A549 (cell line): ENCODE measurements around the gene CNTNAP2. TPM values are rescaled to one million over a fixed set of nuclear protein-coding genes. Genes with fewer than 3 reads are reported as not detected.

ENCODE experiments used
- ATAC-seq, 2 experiments: fragments of 200-7000 bp in 1 of 2; fragments of >200 bp in 1 of 2; cut with Nextera tagmentation in 1 of 2; cut with Tn5 transposase in 1 of 2; 3 replicates each; pipeline versions ENCODE4 v1.8.0 to v1.9.1; 2018 to 2020; ENCODE audit warnings: mild to moderate bottlenecking in 1 of 2, moderate library complexity in 1 of 2
- CTCF ChIA-PET: fragments of 300-600 bp; sonication (Branson Sonifier 250); formaldehyde crosslinking; extraction: SDS; loops from one replicate; lab custom pipeline; 2021; ENCODE audit warnings: antibody characterized with exemption, inconsistent platforms; lab: Yijun Ruan, JAX
- POLR2A ChIA-PET: fragments of 350-600 bp; formaldehyde crosslinking; extraction: SDS; loops from one replicate; lab custom pipeline; 2021; ENCODE audit warnings: antibody characterized with exemption, inconsistent platforms; lab: Yijun Ruan, JAX
- DNase-seq, 2 experiments: peaks; one replicate each; pipeline versions ENCODE4 v3.0.0 to v3.0.0-alpha.2; 2011 to 2016; ENCODE audit warnings: low read depth in 1 of 2, low spot score in 1 of 2
- FAIRE-seq: peaks from 2 replicates; lab custom pipeline; 2011; peaks lifted over from hg19 to GRCh38; lab: Jason Lieb, UNC
- H3K27ac ChIP-seq, 2 experiments: fragments of >200 bp; sonication (Bioruptor Twin); formaldehyde crosslinking; 3 replicates each; pipeline ENCODE4 v1.5.1; 2016 to 2017
- H3K4me1 ChIP-seq: fragments of >200 bp; sonication (Bioruptor Twin); formaldehyde crosslinking; 3 replicates; pipeline ENCODE4 v1.6.1; 2016
- H3K4me2 ChIP-seq: fragments of >200 bp; sonication (Bioruptor Twin); formaldehyde crosslinking; 3 replicates; pipeline ENCODE4 v1.6.1; 2016
- H3K4me3 ChIP-seq: fragments of >200 bp; sonication (Bioruptor Twin); formaldehyde crosslinking; 3 replicates; pipeline ENCODE4 v1.5.1; 2016
- H3K9me3 ChIP-seq: fragments of >200 bp; sonication (Bioruptor Twin); formaldehyde crosslinking; 3 replicates; pipeline ENCODE4 v1.6.1; 2016
- CEBPB ChIP-seq, 2 experiments: fragments of >200 bp in 1 of 2; sonication (Bioruptor Twin) in 1 of 2; formaldehyde crosslinking in 1 of 2; IDR thresholded peaks; 2 replicates each; pipeline ENCODE4 v1.6.1; 2012 to 2016
- CHD2 ChIP-seq: fragments of 150-350 bp; IDR thresholded peaks from 2 replicates; pipeline ENCODE4 v1.6.1; 2014; ENCODE audit warnings: low read length; ENCODE audit not compliant: partially characterized antibody
- E2F6 ChIP-seq: IDR thresholded peaks from 2 replicates; pipeline ENCODE4 v1.6.1; 2012; ENCODE audit warnings: low read depth, borderline replicate concordance
- EHMT2 ChIP-seq: fragments of 200-600 bp; sonication (generic); IDR thresholded peaks from 2 replicates; pipeline ENCODE4 v1.6.1; 2016; ENCODE audit warnings: antibody characterized with exemption, low read depth, mild to moderate bottlenecking, moderate library complexity
- ELK1 ChIP-seq: fragments of 150-350 bp; IDR thresholded peaks from 2 replicates; pipeline ENCODE4 v1.6.1; 2014; ENCODE audit warnings: low read depth, mild to moderate bottlenecking, low read length
- ESRRA ChIP-seq: fragments of 150-350 bp; IDR thresholded peaks from 2 replicates; pipeline ENCODE4 v1.6.1; 2014; ENCODE audit warnings: mild to moderate bottlenecking, low read length, borderline replicate concordance
- GATA3 ChIP-seq: IDR thresholded peaks from 2 replicates; pipeline ENCODE4 v1.6.1; 2012; ENCODE audit warnings: borderline replicate concordance
- HMGXB4 ChIP-seq: fragments of 250-450 bp; sonication (Bioruptor Pico); IDR thresholded peaks from 2 replicates; pipeline ENCODE4 v1.5.0; 2021; ENCODE audit warnings: mild to moderate bottlenecking, moderate library complexity, borderline replicate concordance
- HOXA7 ChIP-seq: fragments of 250-450 bp; sonication (Bioruptor Pico); IDR thresholded peaks from 2 replicates; pipeline ENCODE4 v1.5.0; 2020; ENCODE audit warnings: mild to moderate bottlenecking, moderate library complexity
- MAZ ChIP-seq: fragments of 150-350 bp; IDR thresholded peaks from 2 replicates; pipeline ENCODE4 v1.6.1; 2014; ENCODE audit warnings: antibody characterized with exemption, low read depth, low read length, borderline replicate concordance
- NFE2L2 ChIP-seq: fragments of 150-350 bp; conservative IDR thresholded peaks from 2 replicates; pipeline ENCODE4 v1.6.1; 2014; ENCODE audit warnings: low read length
- PHF8 ChIP-seq: fragments of 200-600 bp; sonication (generic); IDR thresholded peaks from 2 replicates; pipeline ENCODE4 v1.6.1; 2016; ENCODE audit warnings: low read depth, mild to moderate bottlenecking, antibody characterized with exemption, moderate library complexity, borderline replicate concordance
- RAD21 ChIP-seq, 2 experiments: fragments of >200 bp in 1 of 2; sonication (Bioruptor Twin) in 1 of 2; formaldehyde crosslinking in 1 of 2; IDR thresholded peaks in 1 of 2; conservative IDR thresholded peaks in 1 of 2; 2 replicates in 1 of 2; 3 replicates in 1 of 2; pipeline ENCODE4 v1.6.1; 2012 to 2018; ENCODE audit warnings: inconsistent platforms in 1 of 2
- RFX5 ChIP-seq: fragments of 450-650 bp; IDR thresholded peaks from 2 replicates; pipeline ENCODE4 v1.7.1; 2014; ENCODE audit warnings: antibody characterized with exemption, mild to moderate bottlenecking, moderate library complexity
- SMC3 ChIP-seq: fragments of >200 bp; sonication (Bioruptor Twin); formaldehyde crosslinking; IDR thresholded peaks from 3 replicates; pipeline ENCODE4 v1.6.1; 2018; ENCODE audit warnings: inconsistent platforms
- TFCP2L1 ChIP-seq: fragments of 250-450 bp; sonication (Bioruptor Pico); IDR thresholded peaks from 2 replicates; pipeline ENCODE4 v1.5.0; 2021; ENCODE audit warnings: mild to moderate bottlenecking
- ZFP36 ChIP-seq: fragments of 450-650 bp; IDR thresholded peaks from 2 replicates; pipeline ENCODE4 v1.6.1; 2014; ENCODE audit warnings: borderline replicate concordance; ENCODE audit not compliant: partially characterized antibody
- WGBS: methylation state at CpG from one replicate; pipeline ENCODE4 v1.1.6; 2017; ENCODE audit errors: missing lambda C conversion rate; 5-methylcytosine and 5-hydroxymethylcytosine counted together
- polyA plus RNA-seq, 4 experiments: library from polyadenylated mRNA; depleted of rRNA in 3 of 4; stranded (reverse); fragments of >200 nt; fragmentation: RNase III in 1 of 4; extraction: RNeasy Plus Mini Kit Qiagen cat#74134 plus additional on column Dnase treatment in 1 of 4; gene quantifications; 2 replicates in 3 of 4; 3 replicates in 1 of 4; pipeline ENCODE4 v1.2.3, GENCODE V29; 2011 to 2017
- TF ChIP-seq, protein P1 (sequence below): IDR thresholded peaks from 2 replicates; pipeline ENCODE4 v1.6.1; 2012
- TF ChIP-seq, protein P2 (sequence below): fragments of >200 bp; sonication (Bioruptor Twin); formaldehyde crosslinking; IDR thresholded peaks from 3 replicates; pipeline ENCODE4 v1.6.1; 2016
- TF ChIP-seq, protein P3 (sequence below): fragments of >200 bp; sonication (Bioruptor Twin); formaldehyde crosslinking; IDR thresholded peaks from 3 replicates; pipeline ENCODE4 v1.5.1; 2016

CNTNAP2 gene
- polyA plus RNA-seq, 2 of the 4 experiments (the other 2 are of a cell fraction), result 0.05 to 0.13 TPM

- no peak for ATAC-seq
- TF ChIP-seq ZFP36 (no peak), MAZ (no peak), ELK1 (no peak), TFCP2L1 (CRISPR knock-in tag) (no peak), CEBPB (IDR thresholded peaks at IDR 0.05) (no peak), PHF8 (no peak), ESRRA (no peak), GATA3 (no peak), RFX5 (no peak), E2F6 (no peak), HOXA7 (no peak)
- TF ChIP-seq, protein P1, sequence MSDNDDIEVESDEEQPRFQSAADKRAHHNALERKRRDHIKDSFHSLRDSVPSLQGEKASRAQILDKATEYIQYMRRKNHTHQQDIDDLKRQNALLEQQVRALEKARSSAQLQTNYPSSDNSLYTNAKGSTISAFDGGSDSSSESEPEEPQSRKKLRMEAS, result no peak
- TF ChIP-seq, protein P2, sequence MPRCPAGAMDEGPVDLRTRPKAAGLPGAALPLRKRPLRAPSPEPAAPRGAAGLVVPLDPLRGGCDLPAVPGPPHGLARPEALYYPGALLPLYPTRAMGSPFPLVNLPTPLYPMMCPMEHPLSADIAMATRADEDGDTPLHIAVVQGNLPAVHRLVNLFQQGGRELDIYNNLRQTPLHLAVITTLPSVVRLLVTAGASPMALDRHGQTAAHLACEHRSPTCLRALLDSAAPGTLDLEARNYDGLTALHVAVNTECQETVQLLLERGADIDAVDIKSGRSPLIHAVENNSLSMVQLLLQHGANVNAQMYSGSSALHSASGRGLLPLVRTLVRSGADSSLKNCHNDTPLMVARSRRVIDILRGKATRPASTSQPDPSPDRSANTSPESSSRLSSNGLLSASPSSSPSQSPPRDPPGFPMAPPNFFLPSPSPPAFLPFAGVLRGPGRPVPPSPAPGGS, result no peak
- Histone ChIP-seq H3K27ac (no peak overlapping the region), H3K4me2 (no peak overlapping the region), H3K9me3 (no peaks in the 10 kb centered on the region), H3K4me1 (no peaks in the 10 kb centered on the region), H3K4me3 (no peak overlapping the region)
- 28% methylated on average over 5 of the region's 5 CpGs for WGBS
- ChIA-PET CTCF (no interaction called here), POLR2A (no interaction called here)
- DNase-seq, result no peak
- FAIRE-seq, result no peak
These were observed 1119.2 kb downstream of the CNTNAP2 start for GRCh38 chr7:147235645-147236382.

- ChIA-PET POLR2A (no interaction called here), CTCF (no interaction called here)
- no peak for TF ChIP-seq HMGXB4 (CRISPR knock-in tag)
- TF ChIP-seq TFCP2L1 (CRISPR knock-in tag), result no peak
- no peak for TF ChIP-seq EHMT2
- no peak for TF ChIP-seq ZFP36
- Histone ChIP-seq H3K4me2 (no peak overlapping the region), H3K27ac (no peak overlapping the region), H3K4me1 (no peaks in the 10 kb centered on the region), H3K9me3 (no peaks in the 10 kb centered on the region), H3K4me3 (no peak overlapping the region)
- FAIRE-seq, result no peak
- ATAC-seq, result no peak
- 17% methylated on average over 5 of the region's 5 CpGs for WGBS
- no peak for DNase-seq
These were observed 1123.9 kb downstream of the CNTNAP2 start for GRCh38 chr7:147240468-147240867.

GRCh38 chr7:147245274-147245673 lies 1128.7 kb downstream of the CNTNAP2 start:
- ChIA-PET CTCF (interaction anchor here (0.6 kb wide), 1 partner anchor 1371 kb away, joined by 3 read pairs; no protein-coding TSS in a partner anchor), POLR2A (no interaction called here)
- ATAC-seq (peak in 1 of 2 experiments; percentile 72; a peak in 3 of 6 replicates), DNase-seq (peak; percentile 18 to 44), FAIRE-seq (no peak)
- WGBS, result 3% methylated on average over 8 of the region's 8 CpGs
- Histone ChIP-seq H3K27ac (no peak overlapping the region), H3K4me1 (no peaks in the 10 kb centered on the region), H3K4me2 (no peak overlapping the region), H3K4me3 (no peak overlapping the region), H3K9me3 (no peaks in the 10 kb centered on the region)
- peak; percentile 49; the same call in 2 of the 3 replicates for TF ChIP-seq SMC3
- TF ChIP-seq, protein P3, sequence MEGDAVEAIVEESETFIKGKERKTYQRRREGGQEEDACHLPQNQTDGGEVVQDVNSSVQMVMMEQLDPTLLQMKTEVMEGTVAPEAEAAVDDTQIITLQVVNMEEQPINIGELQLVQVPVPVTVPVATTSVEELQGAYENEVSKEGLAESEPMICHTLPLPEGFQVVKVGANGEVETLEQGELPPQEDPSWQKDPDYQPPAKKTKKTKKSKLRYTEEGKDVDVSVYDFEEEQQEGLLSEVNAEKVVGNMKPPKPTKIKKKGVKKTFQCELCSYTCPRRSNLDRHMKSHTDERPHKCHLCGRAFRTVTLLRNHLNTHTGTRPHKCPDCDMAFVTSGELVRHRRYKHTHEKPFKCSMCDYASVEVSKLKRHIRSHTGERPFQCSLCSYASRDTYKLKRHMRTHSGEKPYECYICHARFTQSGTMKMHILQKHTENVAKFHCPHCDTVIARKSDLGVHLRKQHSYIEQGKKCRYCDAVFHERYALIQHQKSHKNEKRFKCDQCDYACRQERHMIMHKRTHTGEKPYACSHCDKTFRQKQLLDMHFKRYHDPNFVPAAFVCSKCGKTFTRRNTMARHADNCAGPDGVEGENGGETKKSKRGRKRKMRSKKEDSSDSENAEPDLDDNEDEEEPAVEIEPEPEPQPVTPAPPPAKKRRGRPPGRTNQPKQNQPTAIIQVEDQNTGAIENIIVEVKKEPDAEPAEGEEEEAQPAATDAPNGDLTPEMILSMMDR, result peak; percentile 38; the same call in 2 of the 3 replicates
- no peak for TF ChIP-seq CHD2
- peak; percentile 24 to 38; a peak in 2 of 5 replicates for TF ChIP-seq RAD21 (conservative IDR thresholded peaks at IDR 0.05 in 1 of 2, IDR thresholded peaks at IDR 0.05 in 1 of 2)
- no peak for TF ChIP-seq NFE2L2
